HFFc6 (cell line): ENCODE results near the gene RIC8A. TPM values are rescaled to one million over a fixed set of nuclear protein-coding genes. Genes with fewer than 3 reads are reported as not detected.
A peak's percentile ranks its signal among the peaks of the same experiment; 100 is the strongest.
"Not testable (repeated sequence)": the region's sequence is repeated elsewhere in the genome, so short reads cannot be mapped to it uniquely, and the experiment has no call there.

ENCODE experiments used
- DNase-seq: peaks from one replicate; pipeline ENCODE4 v3.0.0-alpha.2; 2018
- H3K27ac Mint-ChIP-seq: 2 replicates; pipeline ENCODE4 v1.8.0; 2020; ENCODE audit warnings: mild to moderate bottlenecking, mixed read lengths
- H3K27me3 Mint-ChIP-seq: 2 replicates; pipeline ENCODE4 v1.8.0; 2021; ENCODE audit warnings: mild to moderate bottlenecking, moderate library complexity, mixed read lengths; ENCODE audit not compliant: insufficient read depth
- H3K36me3 Mint-ChIP-seq: 2 replicates; pipeline ENCODE4 v1.8.0; 2021; ENCODE audit warnings: low read depth, mixed read lengths
- H3K4me1 Mint-ChIP-seq: 2 replicates; pipeline ENCODE4 v1.8.0; 2020; ENCODE audit warnings: low read depth, mixed read lengths
- H3K4me3 Mint-ChIP-seq: 2 replicates; pipeline ENCODE4 v1.8.0; 2020; ENCODE audit warnings: mild to moderate bottlenecking, moderate library complexity, mixed read lengths
- H3K9me3 Mint-ChIP-seq: 2 replicates; pipeline ENCODE4 v1.8.0; 2020; ENCODE audit warnings: mild to moderate bottlenecking, mixed read lengths
- total RNA-seq, 6 experiments: library from RNA; stranded (reverse); fragmentation: NEBNext Ultra II Directional; extraction: Animal tissue kit (Norgen Biotek cat#: 25700); gene quantifications; 2 replicates in 1 of 6; 3 replicates in 5 of 6; pipeline ENCODE4 v1.2.3, GENCODE V29; 2021
- TF ChIP-seq, protein P1 (sequence below): fragments of 200-600 bp; sonication (generic); IDR thresholded peaks from 2 replicates; pipeline ENCODE4 v1.5.0; 2021; ENCODE audit warnings: antibody characterized with exemption, mild to moderate bottlenecking

RIC8A gene
- total RNA-seq, 6 experiments from 2014 or later: 163 to 194 (median 164) TPM

DNA sequence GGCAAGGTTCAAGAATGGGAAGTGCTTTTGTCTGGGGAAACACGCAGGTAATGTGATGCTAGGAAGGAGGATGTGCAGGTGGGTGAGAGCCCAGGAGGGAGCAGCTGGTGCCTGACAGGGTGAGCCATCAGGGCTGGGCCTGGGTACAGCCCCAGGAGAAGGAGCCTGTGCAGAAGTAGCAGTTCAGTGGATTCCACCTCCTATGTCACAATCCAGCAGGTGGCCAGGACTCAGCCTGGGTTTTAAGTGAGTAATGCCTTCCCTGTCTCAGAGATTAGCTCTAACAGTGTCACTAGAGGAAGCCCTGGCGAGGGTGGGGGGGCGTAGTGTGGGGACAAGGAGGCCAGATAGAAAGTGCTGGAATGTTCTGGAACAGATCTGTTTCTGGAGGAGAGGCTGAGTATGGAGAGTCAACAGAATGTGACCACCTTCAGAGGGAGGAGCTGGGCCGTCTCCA is 8.1 kb downstream of the RIC8A start:
- peak overlapping the region; percentile 53; the same call in 1 of the 2 replicates for H3K27ac Mint-ChIP-seq
- H3K4me3 Mint-ChIP-seq: no peak overlapping the region
- TF ChIP-seq, protein P1, sequence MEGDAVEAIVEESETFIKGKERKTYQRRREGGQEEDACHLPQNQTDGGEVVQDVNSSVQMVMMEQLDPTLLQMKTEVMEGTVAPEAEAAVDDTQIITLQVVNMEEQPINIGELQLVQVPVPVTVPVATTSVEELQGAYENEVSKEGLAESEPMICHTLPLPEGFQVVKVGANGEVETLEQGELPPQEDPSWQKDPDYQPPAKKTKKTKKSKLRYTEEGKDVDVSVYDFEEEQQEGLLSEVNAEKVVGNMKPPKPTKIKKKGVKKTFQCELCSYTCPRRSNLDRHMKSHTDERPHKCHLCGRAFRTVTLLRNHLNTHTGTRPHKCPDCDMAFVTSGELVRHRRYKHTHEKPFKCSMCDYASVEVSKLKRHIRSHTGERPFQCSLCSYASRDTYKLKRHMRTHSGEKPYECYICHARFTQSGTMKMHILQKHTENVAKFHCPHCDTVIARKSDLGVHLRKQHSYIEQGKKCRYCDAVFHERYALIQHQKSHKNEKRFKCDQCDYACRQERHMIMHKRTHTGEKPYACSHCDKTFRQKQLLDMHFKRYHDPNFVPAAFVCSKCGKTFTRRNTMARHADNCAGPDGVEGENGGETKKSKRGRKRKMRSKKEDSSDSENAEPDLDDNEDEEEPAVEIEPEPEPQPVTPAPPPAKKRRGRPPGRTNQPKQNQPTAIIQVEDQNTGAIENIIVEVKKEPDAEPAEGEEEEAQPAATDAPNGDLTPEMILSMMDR: no peak
- H3K4me1 Mint-ChIP-seq: peaks cover 15% of the 10 kb centered on the region
- no peak for DNase-seq
- no peaks in the 10 kb centered on the region for H3K9me3 Mint-ChIP-seq
- H3K27me3 Mint-ChIP-seq: peaks cover 5% of the 10 kb centered on the region; the same call in 1 of the 2 replicates
- peaks cover 14% of the 10 kb centered on the region for H3K36me3 Mint-ChIP-seq

DNA sequence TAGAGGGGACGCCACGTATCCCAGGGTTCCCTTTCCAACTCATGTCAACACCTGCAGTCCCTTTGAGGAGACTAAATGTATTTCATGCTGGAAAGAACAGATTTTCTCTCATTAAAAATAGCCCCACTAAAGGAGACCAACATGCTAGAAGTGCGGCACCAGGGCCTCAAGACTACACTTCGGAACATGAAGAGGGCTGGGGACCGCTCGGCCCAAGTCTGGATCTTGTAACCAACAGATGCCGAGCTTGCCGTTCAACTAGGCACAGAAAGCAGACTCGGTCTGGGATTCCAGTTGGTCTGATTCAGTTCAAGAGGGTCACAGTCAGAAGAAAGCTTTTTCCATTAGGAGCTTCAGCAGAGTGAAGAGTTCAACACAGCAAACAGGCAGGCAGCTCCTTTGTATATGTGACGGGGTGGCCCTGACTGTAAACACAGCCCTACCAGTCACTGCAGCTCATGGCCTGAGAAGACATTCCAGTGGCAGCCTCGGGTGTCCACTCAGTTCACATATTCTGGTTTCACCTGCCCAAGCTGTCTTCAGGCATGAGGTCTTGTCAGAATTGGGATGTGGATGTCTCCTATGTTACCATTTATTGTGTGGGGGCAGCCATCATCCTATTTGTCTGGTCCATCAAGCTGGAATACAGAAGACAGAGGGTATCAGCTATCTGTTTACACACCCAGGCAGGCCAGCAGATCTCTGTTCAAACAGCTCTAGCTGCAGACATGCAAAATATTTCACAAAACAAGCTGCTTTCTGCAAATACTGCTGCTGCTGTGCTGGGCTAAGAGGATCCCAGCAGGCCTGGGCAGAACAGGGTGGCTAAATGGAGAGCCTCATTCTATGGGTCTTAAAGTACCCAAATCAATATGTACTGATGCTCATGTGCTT is 8.8 kb downstream of the RIC8A start:
- DNase-seq: no peak
- H3K27ac Mint-ChIP-seq: peak overlapping the region; percentile 31
- peaks cover 5% of the 10 kb centered on the region; the same call in 1 of the 2 replicates for H3K27me3 Mint-ChIP-seq
- TF ChIP-seq, protein P1: no peak
- no peaks in the 10 kb centered on the region for H3K9me3 Mint-ChIP-seq
- H3K36me3 Mint-ChIP-seq: peaks cover 13% of the 10 kb centered on the region
- peaks cover 8% of the 10 kb centered on the region for H3K4me1 Mint-ChIP-seq
- no peak overlapping the region for H3K4me3 Mint-ChIP-seq

DNA sequence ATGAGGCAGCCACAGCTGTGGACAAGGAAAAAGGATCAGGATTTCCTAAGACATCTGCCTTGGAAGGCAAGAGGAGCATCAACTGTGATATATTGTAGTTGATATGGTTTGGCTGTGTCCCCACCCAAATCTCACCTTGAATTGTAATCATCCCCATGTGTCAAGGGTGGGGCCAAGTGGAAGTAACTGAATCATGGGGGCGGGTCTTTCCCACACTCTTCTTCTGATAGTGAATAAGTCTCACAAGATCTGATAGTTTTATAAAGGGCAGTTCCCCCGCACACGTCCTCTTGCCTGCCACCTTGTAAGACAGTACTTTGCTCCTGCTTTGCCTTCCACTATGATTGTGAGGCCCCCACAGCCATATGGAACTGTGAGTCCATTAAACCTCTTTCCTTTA is 10.2 kb downstream of the RIC8A start:
- Mint-ChIP-seq H3K27ac (0 out of 2 replicates have a peak overlapping the region, but pooled peaks have one; percentile 4), H3K36me3 (peaks cover 10% of the 10 kb centered on the region), H3K4me3 (no peak overlapping the region), H3K27me3 (peaks cover 5% of the 10 kb centered on the region; the same call in 1 of the 2 replicates), H3K4me1 (no peaks in the 10 kb centered on the region; the same call in 1 of the 2 replicates), H3K9me3 (no peaks in the 10 kb centered on the region)
- TF ChIP-seq, protein P1: no peak
- DNase-seq: no peak

DNA sequence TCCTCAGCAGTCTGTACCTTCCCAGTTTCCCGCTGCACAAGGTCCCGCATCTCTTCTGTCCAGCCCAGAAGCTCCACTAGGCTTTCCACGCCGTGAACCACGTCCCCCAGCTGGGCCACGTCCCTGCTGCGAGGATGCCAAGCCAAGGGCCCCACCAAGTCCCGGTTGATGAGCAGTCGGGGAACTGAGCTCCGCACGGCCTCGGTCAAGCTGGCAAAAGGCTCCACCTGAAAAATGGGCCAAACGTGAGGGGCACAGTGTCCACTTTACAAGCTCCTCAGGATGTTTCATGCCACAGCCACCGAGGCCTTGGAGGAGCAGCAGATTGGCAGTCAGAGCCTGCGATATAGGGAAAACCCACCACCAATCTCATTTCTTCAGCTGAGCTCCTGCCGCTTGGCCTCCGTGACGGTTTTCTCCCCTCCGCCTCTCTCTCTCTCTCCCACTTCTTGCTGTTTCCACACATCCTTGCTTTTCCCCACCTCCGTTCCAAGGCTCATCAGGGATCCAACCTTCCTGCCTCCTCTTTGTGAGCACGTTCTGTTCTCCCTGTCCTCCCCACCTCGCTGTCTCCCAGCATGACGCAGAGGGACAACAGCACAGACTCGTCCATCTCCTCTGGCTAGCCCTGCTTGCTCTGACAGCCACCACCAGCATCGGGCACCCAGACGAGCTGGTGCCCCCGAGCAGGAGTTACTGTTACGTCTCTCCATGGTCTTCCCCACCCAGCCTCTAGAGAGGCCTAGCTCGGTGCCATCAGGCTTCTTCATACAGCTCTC is 11.5 kb downstream of the RIC8A start:
- TF ChIP-seq, protein P1: no peak
- Mint-ChIP-seq H3K27ac (no peak overlapping the region), H3K4me1 (no peaks in the 10 kb centered on the region; the same call in 1 of the 2 replicates), H3K36me3 (peaks cover 5% of the 10 kb centered on the region), H3K9me3 (no peaks in the 10 kb centered on the region), H3K27me3 (peaks cover 5% of the 10 kb centered on the region; the same call in 1 of the 2 replicates), H3K4me3 (no peak overlapping the region)
- DNase-seq: no peak

DNA sequence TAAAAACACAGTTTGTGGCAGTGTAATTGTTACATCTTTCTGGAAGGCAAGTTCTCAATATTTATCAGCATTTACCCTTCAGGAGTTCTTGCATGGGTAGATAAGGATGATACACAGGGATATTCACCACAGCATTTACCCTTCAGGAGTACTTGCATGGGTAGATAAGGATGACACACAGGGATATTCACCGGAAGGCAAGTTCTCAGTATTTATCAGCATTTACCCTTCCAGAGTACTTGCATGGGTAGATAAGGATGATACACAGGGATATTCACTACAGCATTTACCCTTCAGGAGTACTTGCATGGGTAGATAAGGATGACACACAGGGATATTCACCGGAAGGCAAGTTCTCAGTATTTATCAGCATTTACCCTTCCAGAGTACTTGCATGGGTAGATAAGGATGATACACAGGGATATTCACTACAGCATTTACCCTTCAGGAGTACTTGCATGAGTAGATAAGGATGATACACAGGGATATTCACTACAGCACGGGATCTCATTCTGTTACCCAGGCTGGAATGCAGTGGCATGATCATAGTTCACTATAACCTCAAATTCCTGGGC is 13.2 kb downstream of the RIC8A start:
- not testable (repeated sequence) for H3K4me3 Mint-ChIP-seq, H3K9me3 Mint-ChIP-seq, DNase-seq, H3K4me1 Mint-ChIP-seq, H3K27me3 Mint-ChIP-seq, H3K36me3 Mint-ChIP-seq, H3K27ac Mint-ChIP-seq
